Fibroblast of villous mesenchyme (primary cell): ENCODE measurements around the gene CENPV. TPM values are rescaled to one million over a fixed set of nuclear protein-coding genes. Genes with fewer than 3 reads are reported as not detected.
"Not testable (repeated sequence)": the region's sequence is repeated elsewhere in the genome, so short reads cannot be mapped to it uniquely, and the experiment has no call there.

Source experiments
- DNase-seq: peaks from one replicate; pipeline ENCODE4 v3.0.0-alpha.2; 2010; ENCODE audit warnings: low read depth
- H3K4me3 ChIP-seq: 2 replicates; pipeline ENCODE4 v1.5.1; 2011; ENCODE audit warnings: low read depth, mild to moderate bottlenecking, low read length
- CTCF ChIP-seq: IDR thresholded peaks from 2 replicates; pipeline ENCODE4 v1.5.1; 2012; ENCODE audit warnings: low read depth, mild to moderate bottlenecking, low read length; ENCODE audit not compliant: insufficient read depth
- total RNA-seq: library from RNA; depleted of rRNA; stranded (reverse); fragments of >200 nt; gene quantifications from 2 replicates; pipeline ENCODE4 v1.2.3, GENCODE V29; 2012

Gene CENPV
- total RNA-seq, 1 donor, result 20.3 TPM

- DNase-seq, result peak; percentile 24
- H3K4me3 ChIP-seq, result no peak overlapping the region
- no peak for TF ChIP-seq CTCF
Observed at GRCh38 chr17:16314189-16314588, 39.1 kb downstream of the CENPV start.

GRCh38 chr17:16313139-16314090, 39.9 kb downstream of the CENPV start:
- H3K4me3 ChIP-seq, result no peak overlapping the region
- DNase-seq, result peak; percentile 64
- TF ChIP-seq CTCF, result no peak

- H3K4me3 ChIP-seq, result not testable (repeated sequence)
Observed at GRCh38 chr17:16312061-16312460, 41.2 kb downstream of the CENPV start.

GRCh38 chr17:16306211-16306610, 47.1 kb downstream of the CENPV start:
- H3K4me3 ChIP-seq, result no peak overlapping the region
- no peak for TF ChIP-seq CTCF
- DNase-seq, result no peak

More at GRCh38 chr17:16312061-16312460, 41.2 kb downstream of the CENPV start:
- not testable (repeated sequence) for DNase-seq

GRCh38 chr17:16304830-16305229, 48.4 kb downstream of the CENPV start:
- H3K4me3 ChIP-seq, result no peak overlapping the region
- DNase-seq, result peak; percentile 46
- TF ChIP-seq CTCF, result peak; percentile 66

GRCh38 chr17:16302856-16303255, 50.4 kb downstream of the CENPV start:
- no peak for TF ChIP-seq CTCF
- no peak for DNase-seq
- no peak overlapping the region for H3K4me3 ChIP-seq

GRCh38 chr17:16301963-16302855, 51.1 kb downstream of the CENPV start:
- TF ChIP-seq CTCF, result no peak
- DNase-seq, result no peak
- no peak overlapping the region for H3K4me3 ChIP-seq
